OCI-LY1 (cell line): ENCODE data around the gene EYA2.

Source experiments
- H2AFZ ChIP-seq: fragments of 200-600 bp; sonication (generic), shearing (Covaris generic); 2 replicates; pipeline ENCODE4 v1.6.0; 2014; ENCODE audit warnings: antibody characterized with exemption, mild to moderate bottlenecking, low read length
- H3F3A ChIP-seq: fragments of 200-600 bp; sonication (generic), shearing (Covaris generic); 2 replicates; pipeline ENCODE4 v1.6.0; 2014; ENCODE audit warnings: mild to moderate bottlenecking, antibody characterized with exemption, low read length, moderate library complexity; ENCODE audit not compliant: insufficient read depth
- H3K27ac ChIP-seq: fragments of 200-600 bp; sonication (generic); 2 replicates; pipeline ENCODE4 v1.5.1; 2014; ENCODE audit warnings: low read length, mixed run types, mild to moderate bottlenecking, low read depth; ENCODE audit not compliant: poor library complexity, severe bottlenecking
- H3K27me3 ChIP-seq: fragments of 200-600 bp; sonication (generic); 2 replicates; pipeline ENCODE4 v1.6.0; 2014; ENCODE audit warnings: antibody characterized with exemption, mild to moderate bottlenecking, low read length, moderate library complexity; ENCODE audit not compliant: insufficient read depth
- H3K36me3 ChIP-seq: fragments of 200-600 bp; sonication (generic); 2 replicates; pipeline ENCODE4 v1.6.1; 2014; ENCODE audit warnings: mild to moderate bottlenecking, antibody characterized with exemption, low read length, moderate library complexity, mixed read lengths; ENCODE audit not compliant: insufficient read depth
- H3K4me1 ChIP-seq: fragments of 200-600 bp; sonication (generic); 2 replicates; pipeline ENCODE4 v1.5.1; 2014; ENCODE audit warnings: mild to moderate bottlenecking, low read length, moderate library complexity; ENCODE audit not compliant: insufficient read depth, severe bottlenecking
- H3K4me2 ChIP-seq: fragments of 200-600 bp; sonication (generic), shearing (Covaris generic); 2 replicates; pipeline ENCODE4 v1.6.1; 2014; ENCODE audit warnings: low read length
- H3K4me3 ChIP-seq: fragments of 200-600 bp; sonication (generic); 2 replicates; pipeline ENCODE4 v1.5.1; 2014; ENCODE audit warnings: low read length, low read depth, mild to moderate bottlenecking, mixed read lengths; ENCODE audit not compliant: poor library complexity, severe bottlenecking
- H3K79me2 ChIP-seq: fragments of 200-600 bp; shearing (Covaris generic); 2 replicates; pipeline ENCODE4 v1.6.1; 2016; ENCODE audit warnings: mixed run types, low read length, mixed read lengths; ENCODE audit not compliant: insufficient read depth
- H3K9ac ChIP-seq: fragments of 200-600 bp; sonication (generic), shearing (Covaris generic); 2 replicates; pipeline ENCODE4 v1.6.1; 2014; ENCODE audit warnings: mild to moderate bottlenecking, low read length, mixed read lengths
- H3K9me2 ChIP-seq: fragments of 200-600 bp; sonication (generic), shearing (Covaris generic); 2 replicates; pipeline ENCODE4 v1.6.1; 2014; ENCODE audit warnings: low read depth, mild to moderate bottlenecking, low read length, mixed read lengths
- H3K9me3 ChIP-seq: fragments of 200-600 bp; shearing (Covaris generic); 2 replicates; pipeline ENCODE4 v1.6.1; 2014; ENCODE audit warnings: low read length, mixed read lengths
- H4K20me1 ChIP-seq: fragments of 200-600 bp; sonication (generic), shearing (Covaris generic); 2 replicates; pipeline ENCODE4 v1.6.0; 2016; ENCODE audit warnings: mild to moderate bottlenecking, low read length; ENCODE audit not compliant: insufficient read depth
- EZH2 ChIP-seq: fragments of 200-600 bp; sonication (generic), shearing (Covaris generic); IDR thresholded peaks from 2 replicates; pipeline ENCODE4 v1.8.0; 2017; ENCODE audit warnings: borderline replicate concordance, mixed run types, mild to moderate bottlenecking, antibody characterized with exemption, low read length, moderate library complexity, mixed read lengths
- TF ChIP-seq, protein P1 (sequence below): fragments of 200-600 bp; sonication (generic), shearing (Covaris generic); IDR thresholded peaks from 2 replicates; pipeline ENCODE4 v1.5.1; 2017; ENCODE audit warnings: mild to moderate bottlenecking, antibody characterized with exemption, low read length, moderate library complexity, mixed read lengths

Gene EYA2

DNA sequence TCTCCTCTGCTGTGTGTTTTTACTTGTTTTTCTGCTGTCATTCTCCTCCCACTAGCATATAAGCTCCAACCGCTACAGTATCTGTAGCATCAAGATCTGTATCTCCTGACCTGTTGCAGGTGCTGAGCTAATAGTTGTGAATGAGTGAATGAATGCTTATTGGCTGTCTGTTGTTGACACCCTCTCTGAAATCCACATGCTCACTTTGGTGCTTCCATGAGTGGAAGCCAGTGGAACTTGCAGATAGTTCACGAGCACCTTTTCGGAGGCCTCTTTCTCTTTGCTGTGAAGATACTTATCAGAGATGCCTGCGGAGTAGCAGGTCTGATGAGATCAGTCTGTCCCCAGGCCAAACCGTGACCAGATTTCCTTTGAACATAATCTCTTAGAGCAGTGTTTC lies 117.3 kb downstream of the EYA2 start:
- H3K9me3 ChIP-seq, result no peaks in the 10 kb centered on the region
- H3K4me2 ChIP-seq, result no peak overlapping the region
- H4K20me1 ChIP-seq, result no peaks in the 10 kb centered on the region
- no peak overlapping the region for H2AFZ ChIP-seq
- no peaks in the 10 kb centered on the region for H3K27me3 ChIP-seq
- H3K4me1 ChIP-seq, result no peaks in the 10 kb centered on the region
- H3K79me2 ChIP-seq, result no peaks in the 10 kb centered on the region
- TF ChIP-seq, protein P1, sequence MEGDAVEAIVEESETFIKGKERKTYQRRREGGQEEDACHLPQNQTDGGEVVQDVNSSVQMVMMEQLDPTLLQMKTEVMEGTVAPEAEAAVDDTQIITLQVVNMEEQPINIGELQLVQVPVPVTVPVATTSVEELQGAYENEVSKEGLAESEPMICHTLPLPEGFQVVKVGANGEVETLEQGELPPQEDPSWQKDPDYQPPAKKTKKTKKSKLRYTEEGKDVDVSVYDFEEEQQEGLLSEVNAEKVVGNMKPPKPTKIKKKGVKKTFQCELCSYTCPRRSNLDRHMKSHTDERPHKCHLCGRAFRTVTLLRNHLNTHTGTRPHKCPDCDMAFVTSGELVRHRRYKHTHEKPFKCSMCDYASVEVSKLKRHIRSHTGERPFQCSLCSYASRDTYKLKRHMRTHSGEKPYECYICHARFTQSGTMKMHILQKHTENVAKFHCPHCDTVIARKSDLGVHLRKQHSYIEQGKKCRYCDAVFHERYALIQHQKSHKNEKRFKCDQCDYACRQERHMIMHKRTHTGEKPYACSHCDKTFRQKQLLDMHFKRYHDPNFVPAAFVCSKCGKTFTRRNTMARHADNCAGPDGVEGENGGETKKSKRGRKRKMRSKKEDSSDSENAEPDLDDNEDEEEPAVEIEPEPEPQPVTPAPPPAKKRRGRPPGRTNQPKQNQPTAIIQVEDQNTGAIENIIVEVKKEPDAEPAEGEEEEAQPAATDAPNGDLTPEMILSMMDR, result no peak
- TF ChIP-seq EZH2, result no peak
- H3K36me3 ChIP-seq, result no peaks in the 10 kb centered on the region
- H3K4me3 ChIP-seq, result no peak overlapping the region
- H3K9me2 ChIP-seq, result no peaks in the 10 kb centered on the region
- H3F3A ChIP-seq, result no peaks in the 10 kb centered on the region
- no peak overlapping the region for H3K9ac ChIP-seq
- H3K27ac ChIP-seq, result no peak overlapping the region

DNA sequence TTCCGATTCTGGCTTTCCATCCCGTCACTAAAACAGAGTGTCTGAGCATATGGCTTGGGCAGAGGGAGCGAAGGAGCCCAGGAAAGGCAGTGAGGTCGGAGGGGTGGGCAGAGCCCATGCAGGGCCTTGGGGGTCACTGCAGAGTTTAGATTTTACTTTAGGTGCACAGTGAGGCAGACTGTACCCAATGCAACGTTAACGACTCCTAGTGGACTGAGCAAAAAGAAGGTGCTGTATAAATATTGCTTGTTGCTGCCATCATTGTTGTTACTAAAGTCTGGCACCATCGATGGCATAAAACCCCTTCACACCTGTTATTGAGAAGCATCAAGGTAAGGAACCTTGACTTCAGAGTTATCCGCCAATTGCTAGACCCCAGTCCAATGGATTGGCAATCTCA lies 119.0 kb downstream of the EYA2 start:
- H3K9ac ChIP-seq, result no peak overlapping the region
- no peak overlapping the region for H3K4me2 ChIP-seq
- H3K4me1 ChIP-seq, result no peaks in the 10 kb centered on the region
- no peaks in the 10 kb centered on the region for H3K79me2 ChIP-seq
- H2AFZ ChIP-seq, result no peak overlapping the region
- no peak overlapping the region for H3K4me3 ChIP-seq
- no peak for TF ChIP-seq EZH2
- TF ChIP-seq, protein P1, result no peak
- H3K27ac ChIP-seq, result no peak overlapping the region
- no peaks in the 10 kb centered on the region for H3K36me3 ChIP-seq
- no peaks in the 10 kb centered on the region for H3K9me3 ChIP-seq
- no peaks in the 10 kb centered on the region for H3K9me2 ChIP-seq
- no peaks in the 10 kb centered on the region for H4K20me1 ChIP-seq
- no peaks in the 10 kb centered on the region for H3K27me3 ChIP-seq
- no peaks in the 10 kb centered on the region for H3F3A ChIP-seq

- no peak overlapping the region for H2AFZ ChIP-seq
- H3K36me3 ChIP-seq, result no peaks in the 10 kb centered on the region
- H3K4me3 ChIP-seq, result no peak overlapping the region
- H3K9me3 ChIP-seq, result no peaks in the 10 kb centered on the region
- H3K27me3 ChIP-seq, result no peaks in the 10 kb centered on the region
- H3K4me2 ChIP-seq, result no peak overlapping the region
- TF ChIP-seq EZH2, result no peak
- no peak overlapping the region for H3K9ac ChIP-seq
- H4K20me1 ChIP-seq, result no peaks in the 10 kb centered on the region
- H3K4me1 ChIP-seq, result no peaks in the 10 kb centered on the region
- H3K27ac ChIP-seq, result no peak overlapping the region
- no peaks in the 10 kb centered on the region for H3F3A ChIP-seq
- H3K9me2 ChIP-seq, result no peaks in the 10 kb centered on the region
- no peaks in the 10 kb centered on the region for H3K79me2 ChIP-seq
Observed at GRCh38 chr20:47016068-47016664, 121.5 kb downstream of the EYA2 start.

- no peaks in the 10 kb centered on the region for H3K79me2 ChIP-seq
- no peaks in the 10 kb centered on the region for H3K9me2 ChIP-seq
- no peak overlapping the region for H3K9ac ChIP-seq
- H4K20me1 ChIP-seq, result no peaks in the 10 kb centered on the region
- no peaks in the 10 kb centered on the region for H3K36me3 ChIP-seq
- H3K27me3 ChIP-seq, result peaks cover 3% of the 10 kb centered on the region; the same call in 1 of the 2 replicates
- H3K9me3 ChIP-seq, result no peaks in the 10 kb centered on the region
- H3K4me3 ChIP-seq, result no peak overlapping the region
- no peak overlapping the region for H3K4me2 ChIP-seq
- H3K4me1 ChIP-seq, result no peaks in the 10 kb centered on the region
- no peak overlapping the region for H3K27ac ChIP-seq
- TF ChIP-seq, protein P1, result no peak
- no peak for TF ChIP-seq EZH2
- no peak overlapping the region for H2AFZ ChIP-seq
- H3F3A ChIP-seq, result no peaks in the 10 kb centered on the region
Observed at GRCh38 chr20:47018381-47018780, 123.7 kb downstream of the EYA2 start.
